HCT116 (cell line): Measurements from ENCODE around the gene PDE8A.

ENCODE experiments used
- CTCF ChIP-seq, 3 experiments: fragments of 200-600 bp in 1 of 3; sonication (generic) in 1 of 3; IDR thresholded peaks in 2 of 3; conservative IDR thresholded peaks in 1 of 3; 2 replicates each; pipeline ENCODE4 v1.5.1; 2012 to 2017; ENCODE audit warnings: low read depth in 2 of 3, low read length in 2 of 3, antibody characterized with exemption in 1 of 3, borderline replicate concordance in 1 of 3, control low read depth in 1 of 3, mild to moderate bottlenecking in 1 of 3, mixed read lengths in 1 of 3, mixed run types in 1 of 3, moderate library complexity in 1 of 3; ENCODE audit not compliant: insufficient read depth in 1 of 3
- EZH2phosphoT487 ChIP-seq: fragments of 200-600 bp; IDR thresholded peaks from 2 replicates; pipeline ENCODE4 v1.6.1; 2018; ENCODE audit warnings: antibody characterized with exemption, borderline replicate concordance
- POLR2A ChIP-seq: IDR thresholded peaks from 2 replicates; pipeline ENCODE4 v1.7.0; 2011; ENCODE audit warnings: borderline replicate concordance; ENCODE audit not compliant: insufficient read depth, insufficient read length; ENCODE audit errors: extremely low read depth
- POLR2AphosphoS5 ChIP-seq: IDR thresholded peaks from 2 replicates; pipeline ENCODE4 v1.6.1; 2011; ENCODE audit warnings: mild to moderate bottlenecking, low read depth, low read length, moderate library complexity
- RAD21 ChIP-seq: IDR thresholded peaks from 2 replicates; pipeline ENCODE4 v1.6.1; 2012; ENCODE audit warnings: low read depth, mild to moderate bottlenecking
- SRF ChIP-seq: IDR thresholded peaks from 2 replicates; pipeline ENCODE4 v1.6.1; 2012; ENCODE audit warnings: low read depth

GRCh38 chr15:84979651-84980050 is 2.0 kb upstream of the PDE8A start:
- TF ChIP-seq POLR2A (no peak), POLR2AphosphoS5 (no peak), CTCF (IDR thresholded peaks at IDR 0.05 in 2 of 3, conservative IDR thresholded peaks at IDR 0.05 in 1 of 3; ENCODE audit: borderline replicate concordance in 1 of 3, insufficient read depth in 1 of 3, low read depth in 2 of 3, low read length in 2 of 3) (no peak), EZH2phosphoT487 (no peak), SRF (no peak), RAD21 (no peak)
